IPS-15b (cell line): ENCODE data around the gene ZNF506.
"Not testable (repeated sequence)": the region's sequence is repeated elsewhere in the genome, so short reads cannot be mapped to it uniquely, and the experiment has no call there.

Experiments used
- H3K27me3 ChIP-seq: one replicate; pipeline ENCODE4 v1.6.1; 2013; ENCODE audit warnings: low read length; ENCODE audit not compliant: control insufficient read depth, insufficient read depth
- H3K36me3 ChIP-seq: one replicate; pipeline ENCODE4 v1.6.1; 2013; ENCODE audit warnings: low read length; ENCODE audit not compliant: control insufficient read depth, insufficient read depth
- H3K4me1 ChIP-seq: one replicate; pipeline ENCODE4 v1.6.1; 2013; ENCODE audit warnings: mild to moderate bottlenecking, low read length; ENCODE audit not compliant: control insufficient read depth, insufficient read depth
- H3K4me3 ChIP-seq: one replicate; pipeline ENCODE4 v1.5.1; 2013; ENCODE audit warnings: low read depth, low read length
- H3K9ac ChIP-seq: one replicate; pipeline ENCODE4 v1.6.1; 2013; ENCODE audit warnings: low read depth, mild to moderate bottlenecking, low read length
- H3K9me3 ChIP-seq: one replicate; pipeline ENCODE4 v1.6.1; 2013; ENCODE audit warnings: mild to moderate bottlenecking, low read length; ENCODE audit not compliant: control insufficient read depth, insufficient read depth

The ZNF506 gene

GRCh38 chr19:19776206-19777008 is 45.1 kb downstream of the ZNF506 start:
- Histone ChIP-seq H3K9me3 (no peaks in the 10 kb centered on the region), H3K27me3 (no peaks in the 10 kb centered on the region), H3K4me1 (no peaks in the 10 kb centered on the region), H3K36me3 (no peaks in the 10 kb centered on the region), H3K9ac (peak overlapping the region; percentile 90), H3K4me3 (peak overlapping the region; percentile 99)

- no peaks in the 10 kb centered on the region for H3K9me3 ChIP-seq
- no peaks in the 10 kb centered on the region for H3K4me1 ChIP-seq
- H3K4me3 ChIP-seq, result peak overlapping the region; percentile 99
- H3K36me3 ChIP-seq, result no peaks in the 10 kb centered on the region
- H3K9ac ChIP-seq, result peak overlapping the region; percentile 79
- no peaks in the 10 kb centered on the region for H3K27me3 ChIP-seq
Measured at GRCh38 chr19:19775891-19776205, 45.7 kb downstream of the ZNF506 start.

GRCh38 chr19:19774354-19775033 is 47.1 kb downstream of the ZNF506 start:
- Histone ChIP-seq H3K36me3 (no peaks in the 10 kb centered on the region), H3K4me1 (no peaks in the 10 kb centered on the region), H3K27me3 (no peaks in the 10 kb centered on the region), H3K9me3 (no peaks in the 10 kb centered on the region), H3K9ac (no peak overlapping the region), H3K4me3 (no peak overlapping the region)

- H3K9me3 ChIP-seq, H3K4me1 ChIP-seq, H3K9ac ChIP-seq, H3K36me3 ChIP-seq, H3K4me3 ChIP-seq, H3K27me3 ChIP-seq: not testable (repeated sequence)
Measured at GRCh38 chr19:19771963-19772362, 49.6 kb downstream of the ZNF506 start.

- H3K27me3 ChIP-seq, H3K9ac ChIP-seq, H3K4me3 ChIP-seq, H3K4me1 ChIP-seq, H3K9me3 ChIP-seq, H3K36me3 ChIP-seq: not testable (repeated sequence)
Measured at GRCh38 chr19:19769971-19770370, 51.6 kb downstream of the ZNF506 start.

- Histone ChIP-seq H3K9ac (no peak overlapping the region), H3K4me3 (no peak overlapping the region), H3K27me3 (no peaks in the 10 kb centered on the region), H3K36me3 (no peaks in the 10 kb centered on the region), H3K9me3 (peaks cover 4% of the 10 kb centered on the region), H3K4me1 (no peaks in the 10 kb centered on the region)
Measured at GRCh38 chr19:19758164-19758563, 63.4 kb downstream of the ZNF506 start.

- Histone ChIP-seq H3K4me1 (no peaks in the 10 kb centered on the region), H3K4me3 (no peak overlapping the region), H3K36me3 (no peaks in the 10 kb centered on the region), H3K27me3 (no peaks in the 10 kb centered on the region), H3K9me3 (peaks cover 4% of the 10 kb centered on the region), H3K9ac (no peak overlapping the region)
Measured at GRCh38 chr19:19752760-19753403, 68.7 kb downstream of the ZNF506 start.

GRCh38 chr19:19751846-19752245 is 69.7 kb downstream of the ZNF506 start:
- Histone ChIP-seq H3K4me3 (no peak overlapping the region), H3K9me3 (peaks cover 4% of the 10 kb centered on the region), H3K27me3 (no peaks in the 10 kb centered on the region), H3K36me3 (no peaks in the 10 kb centered on the region), H3K4me1 (no peaks in the 10 kb centered on the region), H3K9ac (no peak overlapping the region)

- H3K27me3 ChIP-seq, result no peaks in the 10 kb centered on the region
- H3K4me3 ChIP-seq, result no peak overlapping the region
- no peaks in the 10 kb centered on the region for H3K36me3 ChIP-seq
- no peak overlapping the region for H3K9ac ChIP-seq
- no peaks in the 10 kb centered on the region for H3K4me1 ChIP-seq
- H3K9me3 ChIP-seq, result peaks cover 4% of the 10 kb centered on the region
Measured at GRCh38 chr19:19750842-19751790, 70.4 kb downstream of the ZNF506 start.

GRCh38 chr19:19749908-19750841 is 71.4 kb downstream of the ZNF506 start:
- Histone ChIP-seq H3K4me3 (no peak overlapping the region), H3K36me3 (no peaks in the 10 kb centered on the region), H3K27me3 (no peaks in the 10 kb centered on the region), H3K9me3 (peaks cover 4% of the 10 kb centered on the region), H3K9ac (no peak overlapping the region), H3K4me1 (no peaks in the 10 kb centered on the region)
